ENCODE data around the gene TTC17. TPM values are rescaled to one million over a fixed set of nuclear protein-coding genes. Genes with fewer than 3 reads are reported as not detected.

The TTC17 gene
- total and polyA plus RNA-seq, 2 of the 8 experiments (the other 6 are each of a cell fraction or from before 2014, with no cell fraction given): 65.1 to 80.1 TPM

DNA sequence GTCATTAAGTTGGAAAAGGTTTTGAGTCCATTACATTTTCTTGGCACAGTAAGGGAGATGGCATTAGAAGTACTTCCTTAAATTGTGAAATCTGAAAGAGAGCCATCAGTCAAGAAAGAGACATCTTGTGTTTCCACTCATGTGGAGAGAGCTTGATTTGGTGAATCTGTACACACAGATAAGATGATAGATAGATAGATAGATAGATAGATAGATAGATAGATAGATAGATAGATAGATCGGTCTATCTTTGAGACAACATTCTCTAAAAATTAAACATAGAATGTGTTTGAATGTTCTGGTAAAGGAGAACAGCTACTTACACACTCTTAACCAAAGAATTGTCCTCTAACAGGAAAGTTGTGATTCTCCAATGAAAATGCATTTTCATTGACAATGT lies 76.2 kb downstream of the TTC17 start:
- Histone ChIP-seq H2BK12ac (ENCODE audit: low read depth, low read length) (no peak overlapping the region), H3K4me3 (ENCODE audit: extremely low read depth in 1 of 4, insufficient read depth in 2 of 4, low read depth in 3 of 4, low read length in 4 of 4) (no peak overlapping the region), H3K4ac (replicated peaks; ENCODE audit: insufficient read length, low read depth, low read length) (no peak overlapping the region), H2BK20ac (ENCODE audit: low read length) (no peak overlapping the region), H3K14ac (ENCODE audit: insufficient read length) (no peak overlapping the region), H2AK5ac (ENCODE audit: low read depth, low read length) (no peak overlapping the region), H3K23me2 (ENCODE audit: low read depth, low read length) (no peaks in the 10 kb centered on the region), H2BK5ac (ENCODE audit: low read depth, low read length) (no peak overlapping the region), H2BK15ac (ENCODE audit: low read length) (no peak overlapping the region), H3K23ac (ENCODE audit: insufficient read length) (no peak overlapping the region), H4K5ac (ENCODE audit: insufficient read length, low read depth, low read length) (no peak overlapping the region), H3K4me1 (replicated peaks in 1 of 4; ENCODE audit: control insufficient read depth in 3 of 4, insufficient read depth in 4 of 4, low read length in 3 of 4) (no peaks in the 10 kb centered on the region), H3K9me3 (ENCODE audit: insufficient read depth in 2 of 2, low read depth in 1 of 2, low read length in 1 of 2) (no peaks in the 10 kb centered on the region), H3K27ac (ENCODE audit: low read depth, low read length) (no peak overlapping the region), H3K36me3 (ENCODE audit: control insufficient read depth in 2 of 4, insufficient read depth in 4 of 4, low read length in 3 of 4) (peaks cover 0 to 21% (median under 1%) of the 10 kb centered on the region in 4 experiments; a peak in 5 of 8 replicates), H4K8ac (ENCODE audit: extremely low read depth, insufficient read depth, low read length) (no peak overlapping the region), H3K9ac (replicated peaks in 1 of 4; ENCODE audit: extremely low read depth in 1 of 4, low read depth in 3 of 4, low read length in 3 of 4) (no peak overlapping the region), H2AFZ (ENCODE audit: low read length) (no peak overlapping the region), H3K4me2 (ENCODE audit: insufficient read depth in 1 of 2, low read depth in 2 of 2, low read length in 2 of 2) (no peak overlapping the region), H2BK120ac (replicated peaks; ENCODE audit: low read depth, low read length) (no peak overlapping the region), H3K79me2 (ENCODE audit: control insufficient read depth in 1 of 2, insufficient read depth in 2 of 2, low read length in 2 of 2) (no peaks in the 10 kb centered on the region), H4K91ac (replicated peaks; ENCODE audit: insufficient read length, low read length) (no peak overlapping the region), H3K79me1 (ENCODE audit: low read depth, low read length) (no peaks in the 10 kb centered on the region), H3K27me3 (replicated peaks in 1 of 4; ENCODE audit: control insufficient read depth in 3 of 4, extremely low read depth in 1 of 4, insufficient read depth in 3 of 4, low read length in 3 of 4) (no peaks in the 10 kb centered on the region), H3K56ac (replicated peaks; ENCODE audit: insufficient read length, low read depth, low read length) (no peak overlapping the region), H4K20me1 (replicated peaks in 1 of 2; ENCODE audit: control insufficient read depth in 1 of 2, insufficient read depth in 2 of 2, low read length in 2 of 2) (peaks cover 0 to 1% of the 10 kb centered on the region in 2 experiments), H3K18ac (ENCODE audit: extremely low read depth, low read length) (no peak overlapping the region)
- POLR2A ChIA-PET (ENCODE audit: partially characterized antibody): interaction anchor here (1.0 kb wide), 1 partner anchor 9 kb away, joined by 4 read pairs; no protein-coding TSS in a partner anchor
- CTCF ChIA-PET (ENCODE audit: partially characterized antibody): interaction anchor here (0.5 to 1.5 kb wide), 2 partner anchors 152 to 248 kb away, joined by 3 read pairs; no protein-coding TSS in a partner anchor
- no peak for FAIRE-seq
- TF ChIP-seq HDAC6 (IDR thresholded peaks at IDR 0.05; ENCODE audit: low read depth, low read length): no peak
- no peak for TF ChIP-seq TCF12 (IDR thresholded peaks at IDR 0.05; ENCODE audit: low read depth, low read length)
- TF ChIP-seq, protein P1, sequence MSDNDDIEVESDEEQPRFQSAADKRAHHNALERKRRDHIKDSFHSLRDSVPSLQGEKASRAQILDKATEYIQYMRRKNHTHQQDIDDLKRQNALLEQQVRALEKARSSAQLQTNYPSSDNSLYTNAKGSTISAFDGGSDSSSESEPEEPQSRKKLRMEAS (IDR thresholded peaks at IDR 0.05): no peak
- no peak for TF ChIP-seq POU5F1 (IDR thresholded peaks at IDR 0.05; ENCODE audit: low read depth, low read length)
- no peak for TF ChIP-seq KDM5A (IDR thresholded peaks at IDR 0.05; ENCODE audit: low read length)
- WGBS, 2 experiments (ENCODE audit: extremely low coverage in 1 of 2, insufficient coverage in 1 of 2, insufficient read length in 1 of 2, insufficient replicate concordance in 2 of 2, low coverage in 1 of 2, low lambda C conversion rate in 2 of 2, missing lambda C conversion rate in 1 of 2): 82% methylated on average over 1 of the region's 1 CpG; no CpG with 5 or more reads in 1 of the 2 experiments
- DNase-seq (ENCODE audit: low read depth in 1 of 2, low spot score in 2 of 2): no peak

Data from H1 (cell line).